ENCODE measurements around the gene DNAJC16. TPM values are rescaled to one million over a fixed set of nuclear protein-coding genes. Genes with fewer than 3 reads are reported as not detected.
"Not testable (repeated sequence)": the region's sequence is repeated elsewhere in the genome, so short reads cannot be mapped to it uniquely, and the experiment has no call there.

DNAJC16 gene
- total RNA-seq, 5 donors from 2014 or later (not counting 1 experiment from before 2014, with no cell fraction given) = 16.5 to 27.0 (median 22.4) TPM

GRCh38 chr1:15491010-15491409 is 35.6 kb upstream of the DNAJC16 start:
- POLR2A ChIA-PET; H3K9me3 ChIP-seq; CTCF ChIA-PET; H3K27ac ChIP-seq (ENCODE audit: low read length); H3K4me3 Mint-ChIP-seq; H3K9me3 Mint-ChIP-seq; H3K27ac Mint-ChIP-seq; DNase-seq; H3K27me3 Mint-ChIP-seq; H3K27me3 ChIP-seq (replicated peaks in 1 of 2; ENCODE audit: control insufficient read depth in 2 of 2, extremely low read depth in 1 of 2, insufficient read depth in 2 of 2, low read length in 1 of 2); H3K4me1 Mint-ChIP-seq; H3K4me1 ChIP-seq (ENCODE audit: control insufficient read depth in 1 of 2, extremely low read depth in 1 of 2, insufficient read depth in 2 of 2, low read length in 2 of 2); H3K4me3 ChIP-seq (ENCODE audit: control insufficient read depth in 1 of 2, extremely low read depth in 1 of 2, low read length in 1 of 2): not testable (repeated sequence)
- ATAC-seq (replicated peaks in 1 of 4) = peak in 1 of 4 experiments; percentile 42
- peaks cover 9 to 18% of the 10 kb centered on the region in 2 donors for H3K36me3 ChIP-seq (ENCODE audit: control insufficient read depth in 2 of 2, extremely low read depth in 1 of 2, insufficient read depth in 1 of 2, low read length in 1 of 2)
- 0% methylated on average over 1 of the region's 4 CpGs for WGBS (ENCODE audit: insufficient coverage)
- peaks cover 53% of the 10 kb centered on the region for H3K36me3 Mint-ChIP-seq

GRCh38 chr1:15492596-15492995 is 34.1 kb upstream of the DNAJC16 start:
- Mint-ChIP-seq H3K27me3 (no peaks in the 10 kb centered on the region), H3K4me1 (peaks cover 0 to 3% (median 0%) of the 10 kb centered on the region in 3 donors), H3K27ac (no peak overlapping the region), H3K36me3 (peaks cover 48% of the 10 kb centered on the region), H3K9me3 (no peaks in the 10 kb centered on the region), H3K4me3 (no peak overlapping the region)
- Histone ChIP-seq H3K9me3 (no peaks in the 10 kb centered on the region), H3K27ac (ENCODE audit: low read length) (no peak overlapping the region), H3K4me3 (ENCODE audit: control insufficient read depth in 1 of 2, extremely low read depth in 1 of 2, low read length in 1 of 2) (no peak overlapping the region), H3K4me1 (ENCODE audit: control insufficient read depth in 1 of 2, extremely low read depth in 1 of 2, insufficient read depth in 2 of 2, low read length in 2 of 2) (no peaks in the 10 kb centered on the region), H3K36me3 (ENCODE audit: control insufficient read depth in 2 of 2, extremely low read depth in 1 of 2, insufficient read depth in 1 of 2, low read length in 1 of 2) (peaks cover 9 to 18% of the 10 kb centered on the region in 2 donors), H3K27me3 (replicated peaks in 1 of 2; ENCODE audit: control insufficient read depth in 2 of 2, extremely low read depth in 1 of 2, insufficient read depth in 2 of 2, low read length in 1 of 2) (no peaks in the 10 kb centered on the region)
- 100% methylated on average over 1 of the region's 5 CpGs for WGBS (ENCODE audit: insufficient coverage)
- CTCF ChIA-PET = no interaction called here
- DNase-seq (no peak), ATAC-seq (replicated peaks in 1 of 4) (no peak)
- POLR2A ChIA-PET = no interaction called here

- POLR2A ChIA-PET = no interaction called here
- CTCF ChIA-PET = no interaction called here
- Mint-ChIP-seq H3K9me3 (no peaks in the 10 kb centered on the region), H3K27ac (no peak overlapping the region), H3K27me3 (no peaks in the 10 kb centered on the region), H3K4me3 (no peak overlapping the region), H3K36me3 (peaks cover 53% of the 10 kb centered on the region), H3K4me1 (peaks cover 0 to 3% (median 0%) of the 10 kb centered on the region in 3 donors)
- Histone ChIP-seq H3K27me3 (replicated peaks in 1 of 2; ENCODE audit: control insufficient read depth in 2 of 2, extremely low read depth in 1 of 2, insufficient read depth in 2 of 2, low read length in 1 of 2) (no peaks in the 10 kb centered on the region), H3K27ac (ENCODE audit: low read length) (no peak overlapping the region), H3K4me1 (ENCODE audit: control insufficient read depth in 1 of 2, extremely low read depth in 1 of 2, insufficient read depth in 2 of 2, low read length in 2 of 2) (no peaks in the 10 kb centered on the region), H3K36me3 (ENCODE audit: control insufficient read depth in 2 of 2, extremely low read depth in 1 of 2, insufficient read depth in 1 of 2, low read length in 1 of 2) (peaks cover 9 to 18% of the 10 kb centered on the region in 2 donors), H3K4me3 (ENCODE audit: control insufficient read depth in 1 of 2, extremely low read depth in 1 of 2, low read length in 1 of 2) (no peak overlapping the region), H3K9me3 (no peaks in the 10 kb centered on the region)
- no peak for DNase-seq
- no peak for ATAC-seq (replicated peaks in 1 of 4)
- 95% methylated on average over 6 of the region's 9 CpGs for WGBS (ENCODE audit: insufficient coverage)
Measured at GRCh38 chr1:15493869-15494390, 32.7 kb upstream of the DNAJC16 start.

- no peaks in the 10 kb centered on the region for H3K27me3 Mint-ChIP-seq
- Histone ChIP-seq H3K4me1 (ENCODE audit: control insufficient read depth in 1 of 2, extremely low read depth in 1 of 2, insufficient read depth in 2 of 2, low read length in 2 of 2) (no peaks in the 10 kb centered on the region), H3K4me3 (ENCODE audit: control insufficient read depth in 1 of 2, extremely low read depth in 1 of 2, low read length in 1 of 2) (no peak overlapping the region), H3K27me3 (replicated peaks in 1 of 2; ENCODE audit: control insufficient read depth in 2 of 2, extremely low read depth in 1 of 2, insufficient read depth in 2 of 2, low read length in 1 of 2) (no peaks in the 10 kb centered on the region), H3K9me3 (no peaks in the 10 kb centered on the region), H3K27ac (ENCODE audit: low read length) (no peak overlapping the region), H3K36me3 (ENCODE audit: control insufficient read depth in 2 of 2, extremely low read depth in 1 of 2, insufficient read depth in 1 of 2, low read length in 1 of 2) (peaks cover 5 to 23% of the 10 kb centered on the region in 2 donors)
- no peak overlapping the region for H3K4me3 Mint-ChIP-seq
- ATAC-seq (replicated peaks in 1 of 4) (no peak), DNase-seq (no peak)
- POLR2A ChIA-PET = no interaction called here
- H3K9me3 Mint-ChIP-seq = no peaks in the 10 kb centered on the region
- WGBS (ENCODE audit: insufficient coverage) = 97% methylated on average over 10 of the region's 19 CpGs
- peaks cover 33% of the 10 kb centered on the region for H3K36me3 Mint-ChIP-seq
- CTCF ChIA-PET = no interaction called here
- H3K27ac Mint-ChIP-seq = no peak overlapping the region
- no peaks in the 10 kb centered on the region for H3K4me1 Mint-ChIP-seq
Measured at GRCh38 chr1:15500184-15501178, 26.2 kb upstream of the DNAJC16 start.

GRCh38 chr1:15501208-15502032 is 25.2 kb upstream of the DNAJC16 start:
- Histone ChIP-seq H3K27me3 (replicated peaks in 1 of 2; ENCODE audit: control insufficient read depth in 2 of 2, extremely low read depth in 1 of 2, insufficient read depth in 2 of 2, low read length in 1 of 2) (no peaks in the 10 kb centered on the region), H3K27ac (ENCODE audit: low read length) (no peak overlapping the region), H3K9me3 (no peaks in the 10 kb centered on the region), H3K4me3 (ENCODE audit: control insufficient read depth in 1 of 2, extremely low read depth in 1 of 2, low read length in 1 of 2) (no peak overlapping the region), H3K36me3 (ENCODE audit: control insufficient read depth in 2 of 2, extremely low read depth in 1 of 2, insufficient read depth in 1 of 2, low read length in 1 of 2) (peaks cover 5 to 29% of the 10 kb centered on the region in 2 donors), H3K4me1 (ENCODE audit: control insufficient read depth in 1 of 2, extremely low read depth in 1 of 2, insufficient read depth in 2 of 2, low read length in 2 of 2) (no peaks in the 10 kb centered on the region)
- H3K27me3 Mint-ChIP-seq = no peaks in the 10 kb centered on the region
- H3K36me3 Mint-ChIP-seq = peaks cover 24% of the 10 kb centered on the region
- no peaks in the 10 kb centered on the region for H3K4me1 Mint-ChIP-seq
- ChIA-PET POLR2A (no interaction called here), CTCF (no interaction called here)
- WGBS (ENCODE audit: insufficient coverage) = 28% methylated on average over 6 of the region's 17 CpGs
- peak in 31 of 35 experiments; percentile 6 to 59 (median 33) for DNase-seq
- peak; percentile 48 to 63 (median 51) for ATAC-seq (replicated peaks in 1 of 4)
- no peak overlapping the region for H3K4me3 Mint-ChIP-seq
- H3K9me3 Mint-ChIP-seq = no peaks in the 10 kb centered on the region
- no peak overlapping the region for H3K27ac Mint-ChIP-seq

- no peak for DNase-seq
- Histone ChIP-seq H3K9me3 (no peaks in the 10 kb centered on the region), H3K36me3 (ENCODE audit: control insufficient read depth in 2 of 2, extremely low read depth in 1 of 2, insufficient read depth in 1 of 2, low read length in 1 of 2) (peaks cover 5 to 37% of the 10 kb centered on the region in 2 donors), H3K27me3 (replicated peaks in 1 of 2; ENCODE audit: control insufficient read depth in 2 of 2, extremely low read depth in 1 of 2, insufficient read depth in 2 of 2, low read length in 1 of 2) (no peaks in the 10 kb centered on the region), H3K4me3 (ENCODE audit: control insufficient read depth in 1 of 2, extremely low read depth in 1 of 2, low read length in 1 of 2) (no peak overlapping the region), H3K27ac (ENCODE audit: low read length) (no peak overlapping the region), H3K4me1 (ENCODE audit: control insufficient read depth in 1 of 2, extremely low read depth in 1 of 2, insufficient read depth in 2 of 2, low read length in 2 of 2) (no peaks in the 10 kb centered on the region)
- no peaks in the 10 kb centered on the region for H3K27me3 Mint-ChIP-seq
- no peak for ATAC-seq (replicated peaks in 1 of 4)
- WGBS (ENCODE audit: insufficient coverage) = 93% methylated on average over 3 of the region's 4 CpGs
- H3K4me3 Mint-ChIP-seq = no peak overlapping the region
- no peaks in the 10 kb centered on the region for H3K9me3 Mint-ChIP-seq
- no peaks in the 10 kb centered on the region for H3K4me1 Mint-ChIP-seq
- peaks cover 23% of the 10 kb centered on the region for H3K36me3 Mint-ChIP-seq
- CTCF ChIA-PET = no interaction called here
- POLR2A ChIA-PET = no interaction called here
- H3K27ac Mint-ChIP-seq = no peak overlapping the region
Measured at GRCh38 chr1:15504436-15504835, 22.2 kb upstream of the DNAJC16 start.
